ENCODE data around the gene CDH4.

GRCh38 chr20:61739832-61740118 lies 487.7 kb downstream of the CDH4 start:
- TF ChIP-seq EZH2 (IDR thresholded peaks at IDR 0.05; ENCODE audit: borderline replicate concordance, insufficient read depth, low read depth, low read length, poor library complexity, severe bottlenecking), result no peak
- TF ChIP-seq CTCF (IDR thresholded peaks at IDR 0.05), result no peak

All from B cell (primary cell).